ENCODE results near the gene PIGN.

DNA sequence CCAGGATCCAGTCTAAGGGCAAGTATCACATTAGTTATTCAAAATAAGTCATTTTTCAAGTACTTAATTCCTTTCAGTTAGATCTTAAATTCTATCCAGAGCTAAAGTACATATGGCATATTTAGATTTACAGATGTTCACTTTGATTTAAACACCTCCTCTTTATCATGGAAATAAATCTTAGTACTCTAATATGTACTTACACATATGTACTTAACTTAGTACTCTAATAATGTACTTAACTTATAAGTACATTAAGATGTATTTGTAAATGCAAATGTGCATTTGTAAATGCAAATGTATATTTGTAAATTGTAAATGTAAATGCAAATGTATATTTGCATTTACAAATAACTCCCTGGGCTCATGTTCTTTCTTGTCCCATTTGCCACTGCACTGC lies 14.6 kb downstream of the PIGN start:
- TF ChIP-seq CTCF (IDR thresholded peaks at IDR 0.05) (no peak), POLR2A (IDR thresholded peaks at IDR 0.05) (no peak)
